ENCODE results near the gene NOTCH2. TPM values are rescaled to one million over a fixed set of nuclear protein-coding genes. Genes with fewer than 3 reads are reported as not detected.
A peak's percentile ranks its signal among the peaks of the same experiment; 100 is the strongest.

The NOTCH2 gene
- total RNA-seq, 1 donor from 2014 or later: 112 TPM

DNA sequence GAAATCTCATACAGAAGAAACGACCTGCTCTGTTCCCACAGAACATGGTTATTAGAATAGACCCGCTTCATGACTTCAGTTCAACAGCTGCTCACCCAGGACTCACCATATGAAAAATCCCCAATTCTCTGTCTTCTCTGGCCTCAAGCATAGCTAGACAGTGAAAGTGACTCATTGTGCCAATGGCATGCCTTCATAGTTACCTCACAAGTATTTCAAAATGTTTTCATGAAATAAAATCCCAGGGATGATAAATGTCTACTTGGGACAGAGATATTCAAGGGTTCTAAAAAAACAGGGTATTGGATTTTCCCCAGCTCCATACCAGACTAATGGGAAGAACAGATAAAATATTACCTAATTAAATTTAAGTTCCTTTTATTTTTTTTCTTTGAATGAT is 82.3 kb downstream of the NOTCH2 start:
- no peaks in the 10 kb centered on the region for H3K27me3 Mint-ChIP-seq
- no peak overlapping the region for H3K27ac Mint-ChIP-seq
- no peaks in the 10 kb centered on the region for H3K4me1 Mint-ChIP-seq (ENCODE audit: low read depth)
- no peak overlapping the region for H3K4me3 Mint-ChIP-seq (ENCODE audit: low read depth)
- H3K36me3 Mint-ChIP-seq (ENCODE audit: insufficient read depth): peaks cover 18% of the 10 kb centered on the region
- TF ChIP-seq, protein P1, sequence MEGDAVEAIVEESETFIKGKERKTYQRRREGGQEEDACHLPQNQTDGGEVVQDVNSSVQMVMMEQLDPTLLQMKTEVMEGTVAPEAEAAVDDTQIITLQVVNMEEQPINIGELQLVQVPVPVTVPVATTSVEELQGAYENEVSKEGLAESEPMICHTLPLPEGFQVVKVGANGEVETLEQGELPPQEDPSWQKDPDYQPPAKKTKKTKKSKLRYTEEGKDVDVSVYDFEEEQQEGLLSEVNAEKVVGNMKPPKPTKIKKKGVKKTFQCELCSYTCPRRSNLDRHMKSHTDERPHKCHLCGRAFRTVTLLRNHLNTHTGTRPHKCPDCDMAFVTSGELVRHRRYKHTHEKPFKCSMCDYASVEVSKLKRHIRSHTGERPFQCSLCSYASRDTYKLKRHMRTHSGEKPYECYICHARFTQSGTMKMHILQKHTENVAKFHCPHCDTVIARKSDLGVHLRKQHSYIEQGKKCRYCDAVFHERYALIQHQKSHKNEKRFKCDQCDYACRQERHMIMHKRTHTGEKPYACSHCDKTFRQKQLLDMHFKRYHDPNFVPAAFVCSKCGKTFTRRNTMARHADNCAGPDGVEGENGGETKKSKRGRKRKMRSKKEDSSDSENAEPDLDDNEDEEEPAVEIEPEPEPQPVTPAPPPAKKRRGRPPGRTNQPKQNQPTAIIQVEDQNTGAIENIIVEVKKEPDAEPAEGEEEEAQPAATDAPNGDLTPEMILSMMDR (IDR thresholded peaks at IDR 0.05; ENCODE audit: unreplicated experiment): no peak
- H3K9me3 Mint-ChIP-seq (ENCODE audit: low read depth): no peaks in the 10 kb centered on the region
- DNase-seq (ENCODE audit: low spot score, unreplicated experiment): no peak

DNA sequence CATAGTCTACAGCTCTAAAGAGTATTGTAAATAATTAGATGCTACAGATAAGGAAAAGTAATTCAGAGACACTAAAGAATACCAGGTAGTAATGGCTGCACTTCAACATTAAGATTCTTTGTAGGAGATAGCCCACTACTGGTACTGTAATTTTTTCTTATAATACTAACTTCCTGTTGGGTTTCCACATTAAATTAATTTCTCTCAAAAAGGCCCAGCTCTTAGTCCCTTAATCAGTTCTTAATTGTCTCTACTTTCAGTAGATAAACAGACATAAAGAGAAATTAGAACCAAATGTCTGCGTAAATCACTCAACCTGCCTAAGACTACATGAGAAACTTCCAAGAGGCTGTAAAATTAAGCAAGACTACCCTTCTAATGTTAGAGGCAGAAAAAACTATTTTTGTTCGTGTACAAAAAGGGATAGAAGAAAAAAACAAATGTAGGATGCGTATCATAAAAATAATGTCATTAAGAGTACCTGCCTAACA is 83.4 kb downstream of the NOTCH2 start:
- no peak overlapping the region for H3K4me3 Mint-ChIP-seq (ENCODE audit: low read depth)
- no peak for DNase-seq (ENCODE audit: low spot score, unreplicated experiment)
- TF ChIP-seq, protein P1 (IDR thresholded peaks at IDR 0.05; ENCODE audit: unreplicated experiment): no peak
- peaks cover 18% of the 10 kb centered on the region for H3K36me3 Mint-ChIP-seq (ENCODE audit: insufficient read depth)
- H3K9me3 Mint-ChIP-seq (ENCODE audit: low read depth): no peaks in the 10 kb centered on the region
- H3K4me1 Mint-ChIP-seq (ENCODE audit: low read depth): no peaks in the 10 kb centered on the region
- H3K27ac Mint-ChIP-seq: no peak overlapping the region
- no peaks in the 10 kb centered on the region for H3K27me3 Mint-ChIP-seq

DNA sequence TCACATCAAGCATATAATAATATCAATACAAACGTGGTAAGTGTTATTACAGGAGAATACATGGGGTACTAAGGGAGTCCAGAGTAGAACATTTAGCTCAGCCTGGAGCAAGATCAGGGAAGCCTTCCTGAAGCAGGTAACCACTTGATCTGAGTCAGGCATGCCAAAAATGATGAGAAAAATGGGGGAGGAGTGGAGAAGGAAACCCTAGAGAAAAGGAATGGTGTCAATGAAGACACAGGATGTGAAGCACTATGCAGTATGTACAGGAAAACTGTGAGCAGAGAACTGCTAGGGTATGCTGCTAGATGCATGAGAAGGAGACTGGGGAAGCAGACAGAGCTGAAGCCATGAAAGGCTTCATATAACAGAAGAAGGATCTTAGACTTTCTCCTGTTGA is 84.7 kb downstream of the NOTCH2 start:
- Mint-ChIP-seq H3K4me3 (ENCODE audit: low read depth) (no peak overlapping the region), H3K36me3 (ENCODE audit: insufficient read depth) (peaks cover 18% of the 10 kb centered on the region), H3K4me1 (ENCODE audit: low read depth) (no peaks in the 10 kb centered on the region), H3K27me3 (no peaks in the 10 kb centered on the region), H3K27ac (peak overlapping the region; percentile 11), H3K9me3 (ENCODE audit: low read depth) (no peaks in the 10 kb centered on the region)
- DNase-seq (ENCODE audit: low spot score, unreplicated experiment): no peak
- TF ChIP-seq, protein P1 (IDR thresholded peaks at IDR 0.05; ENCODE audit: unreplicated experiment): no peak

DNA sequence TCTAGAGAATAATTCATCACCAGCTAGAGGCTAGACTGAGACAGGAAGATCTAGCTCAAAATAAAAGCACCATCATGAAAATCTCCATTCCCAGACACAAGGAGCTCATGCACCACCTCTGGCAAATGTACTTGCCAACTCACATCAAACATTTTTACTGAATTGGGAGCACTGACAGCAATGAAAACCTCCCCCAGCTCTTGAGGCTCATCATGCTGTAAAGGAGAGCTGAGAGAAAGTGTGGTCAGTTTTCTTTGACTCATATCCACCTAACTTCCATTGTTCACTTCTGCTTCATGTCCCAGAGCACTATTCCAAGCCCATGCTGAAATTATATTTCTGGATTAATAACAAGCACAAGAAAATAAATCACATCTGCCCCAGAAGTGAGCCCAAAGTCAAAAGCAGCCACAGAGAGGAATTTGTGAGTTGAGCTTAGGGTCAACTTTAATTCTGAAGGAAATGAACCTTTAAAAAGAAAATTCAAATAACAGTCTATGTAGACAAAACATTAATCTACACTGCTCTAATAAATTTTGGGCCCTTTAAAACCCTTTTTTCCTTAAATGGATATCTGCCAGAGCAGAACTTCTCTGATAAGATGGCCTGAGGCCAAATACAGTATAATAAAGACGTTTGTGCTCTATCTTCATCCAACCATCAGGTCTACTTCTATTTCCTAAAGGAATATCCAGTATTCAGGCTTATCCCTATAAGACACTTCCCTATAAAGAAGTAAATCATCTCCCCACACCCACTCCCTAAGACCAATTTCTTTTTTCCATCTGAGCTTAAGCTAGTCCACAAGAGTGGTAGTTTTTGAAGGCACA is 87.3 kb downstream of the NOTCH2 start:
- Mint-ChIP-seq H3K4me3 (ENCODE audit: low read depth) (no peak overlapping the region), H3K4me1 (ENCODE audit: low read depth) (peaks cover 3% of the 10 kb centered on the region), H3K9me3 (ENCODE audit: low read depth) (no peaks in the 10 kb centered on the region), H3K27me3 (no peaks in the 10 kb centered on the region), H3K27ac (no peak overlapping the region), H3K36me3 (ENCODE audit: insufficient read depth) (peaks cover 15% of the 10 kb centered on the region)
- TF ChIP-seq, protein P1 (IDR thresholded peaks at IDR 0.05; ENCODE audit: unreplicated experiment): no peak
- DNase-seq (ENCODE audit: low spot score, unreplicated experiment): no peak

DNA sequence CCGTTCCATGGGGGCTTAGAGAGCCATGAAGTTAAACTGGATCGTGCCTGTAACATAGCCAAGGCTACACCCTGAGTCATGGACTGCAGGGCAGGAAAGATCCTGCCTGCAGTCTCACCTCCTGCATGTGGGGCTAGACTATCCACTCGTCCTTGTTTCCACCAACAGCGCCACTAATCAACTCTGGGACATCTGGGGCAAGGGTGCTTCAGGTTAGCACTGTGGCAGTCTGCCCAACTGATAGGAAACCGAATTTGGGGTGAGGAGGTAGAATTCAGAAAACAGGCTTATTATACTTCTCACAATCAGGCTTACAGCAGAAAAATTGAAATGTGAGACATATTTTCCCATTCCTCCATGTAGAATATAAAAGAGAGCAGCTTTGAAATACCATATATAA is 88.0 kb downstream of the NOTCH2 start:
- Mint-ChIP-seq H3K36me3 (ENCODE audit: insufficient read depth) (peaks cover 15% of the 10 kb centered on the region), H3K4me3 (ENCODE audit: low read depth) (no peak overlapping the region), H3K27me3 (no peaks in the 10 kb centered on the region), H3K9me3 (ENCODE audit: low read depth) (no peaks in the 10 kb centered on the region), H3K4me1 (ENCODE audit: low read depth) (peaks cover 4% of the 10 kb centered on the region), H3K27ac (no peak overlapping the region)
- no peak for DNase-seq (ENCODE audit: low spot score, unreplicated experiment)
- TF ChIP-seq, protein P1 (IDR thresholded peaks at IDR 0.05; ENCODE audit: unreplicated experiment): no peak
